ENCODE measurements around the gene AATK.

- TF ChIP-seq, protein P1, sequence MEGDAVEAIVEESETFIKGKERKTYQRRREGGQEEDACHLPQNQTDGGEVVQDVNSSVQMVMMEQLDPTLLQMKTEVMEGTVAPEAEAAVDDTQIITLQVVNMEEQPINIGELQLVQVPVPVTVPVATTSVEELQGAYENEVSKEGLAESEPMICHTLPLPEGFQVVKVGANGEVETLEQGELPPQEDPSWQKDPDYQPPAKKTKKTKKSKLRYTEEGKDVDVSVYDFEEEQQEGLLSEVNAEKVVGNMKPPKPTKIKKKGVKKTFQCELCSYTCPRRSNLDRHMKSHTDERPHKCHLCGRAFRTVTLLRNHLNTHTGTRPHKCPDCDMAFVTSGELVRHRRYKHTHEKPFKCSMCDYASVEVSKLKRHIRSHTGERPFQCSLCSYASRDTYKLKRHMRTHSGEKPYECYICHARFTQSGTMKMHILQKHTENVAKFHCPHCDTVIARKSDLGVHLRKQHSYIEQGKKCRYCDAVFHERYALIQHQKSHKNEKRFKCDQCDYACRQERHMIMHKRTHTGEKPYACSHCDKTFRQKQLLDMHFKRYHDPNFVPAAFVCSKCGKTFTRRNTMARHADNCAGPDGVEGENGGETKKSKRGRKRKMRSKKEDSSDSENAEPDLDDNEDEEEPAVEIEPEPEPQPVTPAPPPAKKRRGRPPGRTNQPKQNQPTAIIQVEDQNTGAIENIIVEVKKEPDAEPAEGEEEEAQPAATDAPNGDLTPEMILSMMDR (optimal IDR thresholded peaks at IDR 0.05 in 1 of 3, IDR thresholded peaks at IDR 0.05 in 1 of 3, conservative IDR thresholded peaks at IDR 0.05 in 1 of 3; ENCODE audit: extremely low read depth in 1 of 3, insufficient read depth in 2 of 3, low read length in 3 of 3): no peak
- no peak for TF ChIP-seq EZH2 (IDR thresholded peaks at IDR 0.05; ENCODE audit: low read length)
Observed at GRCh38 chr17:81161536-81161935, 4.5 kb downstream of the AATK start.

All from keratinocyte (primary cell).